ENCODE measurements around the gene DEPP1.

The DEPP1 gene

GRCh38 chr10:44974628-44975430 is 3.8 kb downstream of the DEPP1 start:
- peak overlapping the region; percentile 54 for H2BK5ac ChIP-seq (ENCODE audit: low read length)
- no peak overlapping the region for H4K5ac ChIP-seq (ENCODE audit: low read length)
- H3K4me3 ChIP-seq (ENCODE audit: low read length), result peak overlapping the region; percentile 46
- no peak overlapping the region for H4K8ac ChIP-seq (ENCODE audit: low read depth, low read length)
- H3K4me2 ChIP-seq (ENCODE audit: low read length), result peak overlapping the region; percentile 61
- H3K18ac ChIP-seq (ENCODE audit: low read length), result peak overlapping the region; percentile 51
- no peaks in the 10 kb centered on the region for H3K27me3 ChIP-seq (ENCODE audit: insufficient read depth, low read length, poor library complexity)
- no peak overlapping the region for H2BK120ac ChIP-seq (ENCODE audit: low read depth, low read length)
- no CpG with 5 or more reads among the region's 46 CpGs for WGBS (ENCODE audit: extremely low coverage, insufficient coverage, low lambda C conversion rate)
- peak; percentile 78 for DNase-seq
- no peaks in the 10 kb centered on the region for H3K36me3 ChIP-seq (ENCODE audit: control insufficient read depth, insufficient read depth, low read length)
- H3K23ac ChIP-seq (ENCODE audit: low read length), result peak overlapping the region; percentile 99
- no peaks in the 10 kb centered on the region for H3K79me2 ChIP-seq (ENCODE audit: control insufficient read depth, insufficient read depth, low read length)
- no peak overlapping the region for H2AK5ac ChIP-seq (ENCODE audit: low read length)
- peak overlapping the region; percentile 94 for H3K56ac ChIP-seq (ENCODE audit: low read length)
- peaks cover 17% of the 10 kb centered on the region for H3K4me1 ChIP-seq (ENCODE audit: control insufficient read depth, low read depth, low read length)
- H2BK15ac ChIP-seq (replicated peaks; ENCODE audit: low read depth), result no peak overlapping the region
- peak overlapping the region; percentile 64 for H3K27ac ChIP-seq (ENCODE audit: low read depth, low read length)
- peak overlapping the region; percentile 64 for H3K4ac ChIP-seq (ENCODE audit: low read depth, low read length)
- no peaks in the 10 kb centered on the region for H3K79me1 ChIP-seq (ENCODE audit: low read length)
- H3K9ac ChIP-seq (ENCODE audit: low read length), result peak overlapping the region; percentile 82

GRCh38 chr10:44974082-44974627 is 4.5 kb downstream of the DEPP1 start:
- Histone ChIP-seq H3K18ac (ENCODE audit: low read length) (peak overlapping the region; percentile 44), H3K27me3 (ENCODE audit: insufficient read depth, low read length, poor library complexity) (no peaks in the 10 kb centered on the region), H3K9ac (ENCODE audit: low read length) (peak overlapping the region; percentile 82), H2BK5ac (ENCODE audit: low read length) (no peak overlapping the region), H3K27ac (ENCODE audit: low read depth, low read length) (no peak overlapping the region), H4K8ac (ENCODE audit: low read depth, low read length) (no peak overlapping the region), H3K79me2 (ENCODE audit: control insufficient read depth, insufficient read depth, low read length) (no peaks in the 10 kb centered on the region), H3K23ac (ENCODE audit: low read length) (peak overlapping the region; percentile 99), H3K4me1 (ENCODE audit: control insufficient read depth, low read depth, low read length) (peaks cover 15% of the 10 kb centered on the region), H4K5ac (ENCODE audit: low read length) (no peak overlapping the region), H3K79me1 (ENCODE audit: low read length) (no peaks in the 10 kb centered on the region), H2AK5ac (ENCODE audit: low read length) (peak overlapping the region; percentile 18), H3K4me2 (ENCODE audit: low read length) (peak overlapping the region; percentile 51), H3K36me3 (ENCODE audit: control insufficient read depth, insufficient read depth, low read length) (no peaks in the 10 kb centered on the region), H3K4me3 (ENCODE audit: low read length) (no peak overlapping the region), H2BK15ac (replicated peaks; ENCODE audit: low read depth) (no peak overlapping the region), H3K4ac (ENCODE audit: low read depth, low read length) (peak overlapping the region; percentile 64), H2BK120ac (ENCODE audit: low read depth, low read length) (no peak overlapping the region), H3K56ac (ENCODE audit: low read length) (peak overlapping the region; percentile 94)
- no CpG with 5 or more reads among the region's 7 CpGs for WGBS (ENCODE audit: extremely low coverage, insufficient coverage, low lambda C conversion rate)
- DNase-seq, result no peak

- no CpG with 5 or more reads among the region's 18 CpGs for WGBS (ENCODE audit: extremely low coverage, insufficient coverage, low lambda C conversion rate)
- Histone ChIP-seq H3K79me1 (ENCODE audit: low read length) (no peaks in the 10 kb centered on the region), H4K8ac (ENCODE audit: low read depth, low read length) (no peak overlapping the region), H3K27ac (ENCODE audit: low read depth, low read length) (no peak overlapping the region), H2BK5ac (ENCODE audit: low read length) (no peak overlapping the region), H2BK120ac (ENCODE audit: low read depth, low read length) (no peak overlapping the region), H3K36me3 (ENCODE audit: control insufficient read depth, insufficient read depth, low read length) (no peaks in the 10 kb centered on the region), H3K79me2 (ENCODE audit: control insufficient read depth, insufficient read depth, low read length) (no peaks in the 10 kb centered on the region), H3K9ac (ENCODE audit: low read length) (no peak overlapping the region), H3K56ac (ENCODE audit: low read length) (peak overlapping the region; percentile 94), H3K23ac (ENCODE audit: low read length) (peak overlapping the region; percentile 84), H3K4ac (ENCODE audit: low read depth, low read length) (no peak overlapping the region), H3K4me1 (ENCODE audit: control insufficient read depth, low read depth, low read length) (peaks cover 11% of the 10 kb centered on the region), H4K5ac (ENCODE audit: low read length) (no peak overlapping the region), H2BK15ac (replicated peaks; ENCODE audit: low read depth) (no peak overlapping the region), H3K27me3 (ENCODE audit: insufficient read depth, low read length, poor library complexity) (no peaks in the 10 kb centered on the region), H3K4me2 (ENCODE audit: low read length) (no peak overlapping the region), H3K18ac (ENCODE audit: low read length) (no peak overlapping the region), H2AK5ac (ENCODE audit: low read length) (peak overlapping the region; percentile 18), H3K4me3 (ENCODE audit: low read length) (no peak overlapping the region)
- peak; percentile 49 for DNase-seq
These were observed 5.1 kb downstream of the DEPP1 start for GRCh38 chr10:44973323-44974081.

DNA sequence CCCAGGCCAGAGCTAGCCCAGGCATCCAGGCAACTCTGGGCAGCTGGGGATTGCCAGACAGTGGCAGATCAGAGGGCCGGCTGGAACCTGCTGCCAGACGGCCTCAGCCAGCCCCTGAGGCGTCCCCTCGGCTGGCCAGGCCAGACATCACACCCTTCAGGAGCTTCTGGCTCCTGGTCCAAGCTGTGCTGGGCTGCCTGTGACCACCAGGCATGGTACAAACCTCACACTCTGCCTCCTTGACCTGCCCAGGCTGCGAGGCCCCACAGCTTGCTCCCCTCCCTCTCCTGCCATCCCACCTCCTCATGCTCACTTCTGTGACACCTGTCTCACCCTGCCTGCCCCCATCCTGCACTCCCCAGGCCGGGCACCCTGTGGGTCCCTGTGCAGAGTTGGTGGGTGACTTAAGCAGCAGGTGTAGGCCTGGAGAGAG is 5.7 kb downstream of the DEPP1 start:
- no peak overlapping the region for H3K56ac ChIP-seq (ENCODE audit: low read length)
- H3K18ac ChIP-seq (ENCODE audit: low read length), result no peak overlapping the region
- H2BK15ac ChIP-seq (replicated peaks; ENCODE audit: low read depth), result no peak overlapping the region
- H3K4ac ChIP-seq (ENCODE audit: low read depth, low read length), result no peak overlapping the region
- no peak overlapping the region for H3K23ac ChIP-seq (ENCODE audit: low read length)
- no peaks in the 10 kb centered on the region for H3K79me1 ChIP-seq (ENCODE audit: low read length)
- no peak overlapping the region for H2BK120ac ChIP-seq (ENCODE audit: low read depth, low read length)
- no peak overlapping the region for H3K27ac ChIP-seq (ENCODE audit: low read depth, low read length)
- no peak overlapping the region for H4K5ac ChIP-seq (ENCODE audit: low read length)
- H2AK5ac ChIP-seq (ENCODE audit: low read length), result no peak overlapping the region
- H3K36me3 ChIP-seq (ENCODE audit: control insufficient read depth, insufficient read depth, low read length), result no peaks in the 10 kb centered on the region
- H3K27me3 ChIP-seq (ENCODE audit: insufficient read depth, low read length, poor library complexity), result no peaks in the 10 kb centered on the region
- no peak overlapping the region for H3K4me2 ChIP-seq (ENCODE audit: low read length)
- peaks cover 11% of the 10 kb centered on the region for H3K4me1 ChIP-seq (ENCODE audit: control insufficient read depth, low read depth, low read length)
- H4K8ac ChIP-seq (ENCODE audit: low read depth, low read length), result no peak overlapping the region
- H3K4me3 ChIP-seq (ENCODE audit: low read length), result no peak overlapping the region
- no peaks in the 10 kb centered on the region for H3K79me2 ChIP-seq (ENCODE audit: control insufficient read depth, insufficient read depth, low read length)
- no peak overlapping the region for H2BK5ac ChIP-seq (ENCODE audit: low read length)
- no peak for DNase-seq
- no CpG with 5 or more reads among the region's 6 CpGs for WGBS (ENCODE audit: extremely low coverage, insufficient coverage, low lambda C conversion rate)
- H3K9ac ChIP-seq (ENCODE audit: low read length), result no peak overlapping the region

DNA sequence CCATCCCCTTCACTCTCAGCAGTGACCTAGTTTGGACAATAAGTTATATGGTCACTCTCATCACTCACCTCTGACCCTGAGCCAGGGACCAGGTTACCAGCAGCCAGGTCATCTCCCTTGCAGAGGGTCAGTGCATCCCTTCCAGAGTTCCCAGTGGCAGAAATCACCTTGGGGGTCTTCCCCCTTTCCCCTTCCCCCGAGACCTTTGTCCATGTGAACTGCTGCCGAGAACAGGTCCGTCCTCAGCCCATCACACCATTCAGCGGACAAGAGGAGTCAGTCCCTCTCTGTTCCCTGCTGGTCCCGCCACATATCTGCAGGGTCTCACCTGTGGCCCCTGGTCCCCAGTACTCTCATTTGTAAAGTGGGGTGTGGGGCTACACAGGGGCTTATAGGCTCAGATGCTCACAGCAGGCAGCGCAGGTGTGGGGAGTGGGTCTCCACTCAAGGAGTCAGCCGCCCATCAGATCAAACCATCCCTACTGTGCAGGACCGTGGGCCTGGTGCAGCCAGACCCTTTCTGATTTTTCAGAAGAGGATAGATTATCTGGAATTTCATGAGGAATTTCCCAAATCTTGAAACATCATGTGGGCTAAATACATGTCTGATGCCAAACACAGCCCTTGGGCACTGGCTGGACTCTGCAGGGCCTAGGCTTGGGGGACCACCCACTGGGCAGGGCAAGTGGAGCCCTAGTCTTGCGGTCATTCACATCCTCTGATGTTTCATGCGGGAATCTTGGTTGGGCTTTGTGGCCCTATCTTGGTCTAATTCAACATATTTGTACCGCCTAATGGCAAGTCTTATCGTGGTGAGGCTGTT is 6.5 kb downstream of the DEPP1 start:
- H3K79me2 ChIP-seq (ENCODE audit: control insufficient read depth, insufficient read depth, low read length), result no peaks in the 10 kb centered on the region
- H3K36me3 ChIP-seq (ENCODE audit: control insufficient read depth, insufficient read depth, low read length), result no peaks in the 10 kb centered on the region
- H3K4me3 ChIP-seq (ENCODE audit: low read length), result no peak overlapping the region
- no peak overlapping the region for H3K4ac ChIP-seq (ENCODE audit: low read depth, low read length)
- H3K4me2 ChIP-seq (ENCODE audit: low read length), result no peak overlapping the region
- H4K8ac ChIP-seq (ENCODE audit: low read depth, low read length), result no peak overlapping the region
- H3K27ac ChIP-seq (ENCODE audit: low read depth, low read length), result no peak overlapping the region
- H3K18ac ChIP-seq (ENCODE audit: low read length), result no peak overlapping the region
- H3K27me3 ChIP-seq (ENCODE audit: insufficient read depth, low read length, poor library complexity), result no peaks in the 10 kb centered on the region
- peaks cover 11% of the 10 kb centered on the region for H3K4me1 ChIP-seq (ENCODE audit: control insufficient read depth, low read depth, low read length)
- H3K79me1 ChIP-seq (ENCODE audit: low read length), result no peaks in the 10 kb centered on the region
- no peak for DNase-seq
- H2BK5ac ChIP-seq (ENCODE audit: low read length), result no peak overlapping the region
- no CpG with 5 or more reads among the region's 12 CpGs for WGBS (ENCODE audit: extremely low coverage, insufficient coverage, low lambda C conversion rate)
- no peak overlapping the region for H2BK120ac ChIP-seq (ENCODE audit: low read depth, low read length)
- no peak overlapping the region for H4K5ac ChIP-seq (ENCODE audit: low read length)
- no peak overlapping the region for H2AK5ac ChIP-seq (ENCODE audit: low read length)
- H2BK15ac ChIP-seq (replicated peaks; ENCODE audit: low read depth), result no peak overlapping the region
- no peak overlapping the region for H3K9ac ChIP-seq (ENCODE audit: low read length)
- no peak overlapping the region for H3K23ac ChIP-seq (ENCODE audit: low read length)
- no peak overlapping the region for H3K56ac ChIP-seq (ENCODE audit: low read length)

Data from mesendoderm (in vitro differentiated cells).